NCI-H2196 treated with DMSO at 0.1 percent for 48 hours (cell line): ENCODE measurements around the gene TIMP3.
"Not testable (repeated sequence)": the region's sequence is repeated elsewhere in the genome, so short reads cannot be mapped to it uniquely, and the experiment has no call there.

Source experiments
- DNase-seq: peaks from one replicate; lab custom pipeline; 2025; ENCODE audit not compliant: unreplicated experiment; lab: John Stamatoyannopoulos, UW

Gene TIMP3

DNA sequence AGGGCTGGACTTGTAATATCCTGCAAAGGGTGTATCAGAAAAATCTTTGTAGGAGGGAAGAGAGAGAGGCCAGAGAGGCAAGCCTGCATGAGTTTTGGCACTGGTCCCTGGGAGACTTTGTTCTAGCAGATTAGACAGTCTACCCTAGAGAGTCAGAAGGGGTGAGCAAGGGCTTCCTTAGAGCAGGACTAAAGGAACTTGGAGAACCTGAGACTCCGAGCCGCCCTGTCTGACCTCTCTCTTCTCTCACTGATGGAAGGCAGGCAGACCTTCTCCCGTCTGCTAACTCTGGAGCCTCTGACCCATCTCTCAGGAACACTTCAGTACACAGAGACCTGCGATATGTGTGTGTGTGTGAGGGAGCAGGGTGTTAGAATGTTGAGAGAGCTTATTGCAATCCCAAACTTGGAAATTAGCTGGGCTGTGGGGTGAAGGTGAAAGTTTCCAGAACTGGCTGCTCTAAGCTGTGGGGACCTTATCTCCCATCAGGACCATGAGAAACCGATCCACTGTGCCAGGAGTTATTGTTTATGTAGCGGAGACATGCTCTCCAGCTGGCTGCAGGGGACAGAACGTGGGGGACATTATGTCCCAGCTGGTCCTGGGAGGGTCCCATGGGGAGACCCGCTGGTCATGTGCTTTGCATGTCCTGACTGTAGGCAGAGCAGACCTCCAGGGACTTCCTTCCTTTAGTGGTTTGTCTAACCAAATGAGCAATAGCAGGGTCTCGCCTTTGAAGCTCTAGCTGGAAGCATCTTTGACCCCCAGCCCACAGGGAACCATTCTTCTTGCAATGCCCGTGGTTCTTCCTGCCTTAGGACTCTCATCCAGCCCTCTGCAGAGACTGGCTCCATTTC, 51.1 kb downstream of the TIMP3 start:
- DNase-seq, result no peak

DNA sequence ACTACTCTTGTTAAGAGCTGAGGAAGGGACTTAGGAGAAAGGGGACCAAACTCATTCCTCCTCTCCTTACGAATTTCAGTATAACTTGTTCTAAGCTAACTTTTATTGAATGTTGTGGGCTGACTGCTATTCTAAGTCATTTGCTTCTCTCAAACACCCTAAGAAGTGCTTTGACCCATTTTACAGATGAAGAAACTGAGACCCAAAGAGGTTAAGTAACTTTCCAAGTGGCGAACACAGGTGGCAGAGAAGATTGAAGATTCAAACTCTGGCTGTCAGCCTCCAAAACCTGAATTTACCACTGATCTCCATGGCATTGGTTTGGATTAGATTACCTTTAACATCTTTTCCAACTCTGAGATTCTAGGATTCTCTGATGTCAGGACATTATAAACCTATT, 52.2 kb downstream of the TIMP3 start:
- no peak for DNase-seq

DNA sequence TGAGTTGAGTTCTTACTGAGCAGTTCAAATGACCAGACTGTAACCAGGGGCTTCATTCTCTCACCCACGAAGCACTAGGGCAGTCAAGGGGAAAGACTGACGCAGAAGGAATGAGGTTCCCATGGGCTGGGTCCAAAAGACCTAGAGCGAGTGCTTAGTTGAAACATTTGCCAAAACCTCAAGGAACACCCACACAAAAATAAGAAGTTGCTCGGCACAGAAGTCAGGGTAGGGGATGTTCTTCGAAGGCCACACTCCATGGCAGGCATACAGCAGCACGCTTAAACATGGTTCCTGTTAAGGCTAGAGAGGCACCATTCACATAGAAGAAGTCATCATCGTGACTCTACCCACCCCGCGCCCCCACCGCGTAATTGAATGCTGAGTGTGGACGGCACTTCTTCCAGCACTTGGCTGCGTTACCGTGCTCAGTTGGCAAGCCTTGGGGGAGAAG, 52.9 kb downstream of the TIMP3 start:
- no peak for DNase-seq

DNA sequence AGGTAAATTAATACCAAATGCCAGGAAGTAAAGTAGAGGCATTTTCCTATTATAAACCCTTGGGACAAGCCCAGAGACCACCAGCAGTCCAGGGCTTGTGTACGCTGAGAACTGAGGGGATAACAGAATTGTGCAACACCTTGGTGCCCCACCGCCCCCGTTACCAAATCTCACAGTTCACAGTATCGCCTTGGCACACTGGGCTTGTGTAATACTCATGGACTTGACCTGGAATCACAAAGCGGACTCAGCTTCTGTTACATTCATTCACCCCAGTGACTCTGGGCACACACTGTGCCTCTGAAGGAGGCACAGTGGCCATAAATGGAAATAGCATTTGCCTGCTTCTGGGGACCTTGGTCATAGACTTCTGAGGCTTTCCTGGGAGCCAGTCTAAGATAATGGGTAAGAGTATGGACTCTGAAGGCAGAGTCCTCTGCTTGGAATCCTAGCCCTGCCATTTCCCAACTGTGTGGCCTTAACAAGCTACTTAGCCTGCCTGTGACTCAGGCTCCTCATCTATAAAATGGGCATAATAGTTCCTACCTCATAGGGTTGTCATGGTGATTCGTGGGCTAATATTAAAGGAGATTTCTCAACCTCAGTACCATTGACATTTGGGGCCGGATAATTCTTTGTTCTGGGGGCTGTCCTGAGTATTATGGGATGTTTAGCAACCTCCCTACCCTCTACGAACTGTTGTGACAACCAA, 53.7 kb downstream of the TIMP3 start:
- no peak for DNase-seq

DNA sequence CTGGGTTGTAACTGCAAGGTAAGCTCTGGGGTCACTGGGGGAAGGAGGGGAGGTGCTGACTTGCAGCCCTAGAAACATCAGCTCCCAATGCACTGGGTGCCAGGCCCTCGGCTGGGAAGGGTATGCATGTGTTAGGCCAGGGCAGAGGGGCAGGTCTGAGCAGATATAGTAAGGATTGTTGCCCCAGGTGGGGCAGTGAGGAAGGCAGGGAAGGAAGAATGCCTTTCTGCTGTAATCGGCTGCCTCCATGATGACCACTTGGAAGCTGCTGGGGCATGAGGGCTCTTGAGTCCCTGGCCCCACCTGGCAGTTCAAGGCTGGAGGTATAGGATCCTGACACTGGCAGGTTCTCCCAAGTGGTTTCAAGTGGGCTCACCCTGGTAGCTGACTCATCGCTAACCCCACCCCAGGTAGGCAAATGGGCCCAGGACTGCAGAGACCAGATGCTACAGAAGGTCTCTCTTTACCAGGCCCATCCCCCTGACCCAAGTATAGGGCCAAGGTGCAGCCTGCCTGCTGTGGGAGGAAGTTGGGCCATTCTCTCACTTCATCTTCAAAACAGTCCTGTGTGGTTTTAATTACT, 56.7 kb downstream of the TIMP3 start:
- no peak for DNase-seq

DNA sequence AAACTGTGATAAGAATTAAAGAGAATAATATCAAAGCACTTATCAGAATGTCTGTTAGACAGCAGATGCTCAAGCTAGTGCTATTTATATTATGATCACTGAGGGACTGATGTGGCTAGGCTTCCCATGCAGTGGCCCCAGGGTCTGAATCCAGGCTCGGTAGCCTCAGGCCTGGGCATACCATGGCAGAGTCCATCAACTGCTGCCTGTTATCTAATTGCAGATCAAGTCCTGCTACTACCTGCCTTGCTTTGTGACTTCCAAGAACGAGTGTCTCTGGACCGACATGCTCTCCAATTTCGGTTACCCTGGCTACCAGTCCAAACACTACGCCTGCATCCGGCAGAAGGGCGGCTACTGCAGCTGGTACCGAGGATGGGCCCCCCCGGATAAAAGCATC, 57.5 kb downstream of the TIMP3 start:
- DNase-seq, result no peak

DNA sequence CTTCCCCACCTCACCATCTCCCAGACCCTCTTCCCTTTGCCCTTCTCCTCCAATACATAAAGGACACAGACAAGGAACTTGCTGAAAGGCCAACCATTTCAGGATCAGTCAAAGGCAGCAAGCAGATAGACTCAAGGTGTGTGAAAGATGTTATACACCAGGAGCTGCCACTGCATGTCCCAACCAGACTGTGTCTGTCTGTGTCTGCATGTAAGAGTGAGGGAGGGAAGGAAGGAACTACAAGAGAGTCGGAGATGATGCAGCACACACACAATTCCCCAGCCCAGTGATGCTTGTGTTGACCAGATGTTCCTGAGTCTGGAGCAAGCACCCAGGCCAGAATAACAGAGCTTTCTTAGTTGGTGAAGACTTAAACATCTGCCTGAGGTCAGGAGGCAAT, 58.2 kb downstream of the TIMP3 start:
- DNase-seq, result no peak

DNA sequence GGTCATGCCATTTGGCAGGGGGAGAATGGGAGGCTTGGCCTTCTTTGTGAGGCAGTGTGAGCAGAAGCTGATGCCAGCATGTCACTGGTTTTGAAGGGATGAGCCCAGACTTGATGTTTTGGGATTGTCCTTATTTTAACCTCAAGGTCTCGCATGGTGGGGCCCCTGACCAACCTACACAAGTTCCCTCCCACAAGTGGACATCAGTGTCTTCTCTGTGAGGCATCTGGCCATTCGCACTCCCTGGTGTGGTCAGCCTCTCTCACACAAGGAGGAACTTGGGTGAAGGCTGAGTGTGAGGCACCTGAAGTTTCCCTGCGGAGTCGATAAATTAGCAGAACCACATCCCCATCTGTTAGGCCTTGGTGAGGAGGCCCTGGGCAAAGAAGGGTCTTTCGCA, 59.8 kb downstream of the TIMP3 start:
- DNase-seq, result no peak

DNA sequence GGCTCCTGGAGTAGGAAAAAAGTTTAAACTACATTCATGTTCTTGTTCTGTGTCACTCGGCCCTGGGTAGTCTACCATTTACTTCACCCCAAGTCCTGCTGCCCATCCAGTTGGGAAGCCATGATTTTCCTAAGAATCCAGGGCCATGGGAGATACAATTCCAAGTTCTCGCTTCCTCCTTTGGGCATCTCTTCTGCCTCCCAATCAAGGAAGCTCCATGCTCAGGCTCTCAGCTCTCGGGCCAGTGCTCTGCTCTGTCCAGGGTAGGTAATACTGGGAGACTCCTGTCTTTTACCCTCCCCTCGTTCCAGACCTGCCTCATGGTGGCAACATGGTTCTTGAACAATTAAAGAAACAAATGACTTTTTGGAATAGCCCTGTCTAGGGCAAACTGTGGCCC, 60.6 kb downstream of the TIMP3 start:
- no peak for DNase-seq

DNA sequence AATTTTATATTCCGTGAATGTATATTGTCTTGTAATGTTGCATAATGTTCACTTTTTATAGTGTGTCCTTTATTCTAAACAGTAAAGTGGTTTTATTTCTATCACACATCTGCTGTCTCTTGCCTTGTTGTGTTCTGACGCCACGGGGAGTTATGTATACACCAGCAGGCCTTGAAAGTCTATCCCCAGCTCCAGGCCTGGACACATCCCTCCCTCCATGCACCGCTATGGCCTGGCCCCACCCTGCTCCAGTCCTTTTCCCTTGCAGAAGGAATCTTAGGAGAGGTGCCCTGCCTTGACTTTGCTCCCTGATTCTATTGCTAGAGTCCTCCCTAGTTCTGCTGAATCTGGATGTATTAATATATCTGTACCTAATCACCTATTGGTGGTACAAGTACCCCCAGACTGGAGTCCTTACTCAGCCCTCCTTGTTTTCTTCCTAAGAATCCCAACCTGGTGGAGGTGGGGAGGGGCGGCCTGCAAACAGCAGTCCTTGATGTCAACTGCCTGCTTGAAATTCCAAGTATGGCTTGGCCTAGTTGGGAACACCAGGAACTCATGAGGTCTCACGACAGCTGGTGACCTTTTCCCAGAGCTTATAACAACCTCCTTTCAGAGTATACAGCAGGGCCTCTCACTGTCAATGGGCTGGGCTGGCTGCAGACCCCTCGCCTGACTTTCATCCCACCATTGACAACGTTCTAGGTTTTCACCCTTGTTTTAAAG, 61.6 kb downstream of the TIMP3 start:
- DNase-seq, result no peak

DNA sequence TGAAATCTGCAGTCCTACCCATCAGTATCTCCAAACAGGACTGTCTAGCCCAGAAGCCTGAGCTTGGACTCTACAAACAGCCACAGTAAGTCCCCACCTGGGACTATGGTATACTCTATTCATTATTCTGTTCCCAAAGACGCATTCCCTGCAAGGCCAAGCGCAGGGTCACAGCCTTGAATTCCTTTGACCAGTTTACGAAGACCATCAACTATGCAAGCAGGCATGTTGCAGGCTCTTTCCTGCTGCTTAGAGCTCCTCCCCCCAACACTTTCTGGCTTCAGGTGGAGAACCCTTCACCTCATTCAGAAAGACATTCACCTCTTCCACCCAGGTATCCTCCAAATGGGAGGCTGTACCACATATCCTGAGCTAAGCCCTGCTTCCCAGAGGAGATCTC, 62.5 kb downstream of the TIMP3 start:
- DNase-seq, result no peak

DNA sequence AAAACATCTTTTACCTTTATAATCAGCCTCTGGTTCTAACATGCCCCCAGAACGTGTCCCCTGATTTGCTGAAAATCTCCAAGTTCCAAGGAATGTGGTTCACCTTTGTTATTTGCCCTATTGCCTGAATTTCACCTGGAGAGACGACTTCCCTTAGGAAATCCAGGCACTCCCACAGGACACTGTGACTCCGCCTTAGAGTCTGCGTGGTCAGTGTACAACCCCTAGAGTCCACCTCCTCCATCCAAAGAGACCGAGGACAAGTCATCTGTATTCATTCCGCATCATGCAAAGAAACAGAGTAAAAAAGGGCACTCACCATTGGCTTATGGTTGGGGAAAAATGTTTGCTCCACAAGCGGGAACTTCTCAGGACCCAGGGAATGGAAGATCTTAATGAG, 63.1 kb downstream of the TIMP3 start:
- DNase-seq, result no peak

DNA sequence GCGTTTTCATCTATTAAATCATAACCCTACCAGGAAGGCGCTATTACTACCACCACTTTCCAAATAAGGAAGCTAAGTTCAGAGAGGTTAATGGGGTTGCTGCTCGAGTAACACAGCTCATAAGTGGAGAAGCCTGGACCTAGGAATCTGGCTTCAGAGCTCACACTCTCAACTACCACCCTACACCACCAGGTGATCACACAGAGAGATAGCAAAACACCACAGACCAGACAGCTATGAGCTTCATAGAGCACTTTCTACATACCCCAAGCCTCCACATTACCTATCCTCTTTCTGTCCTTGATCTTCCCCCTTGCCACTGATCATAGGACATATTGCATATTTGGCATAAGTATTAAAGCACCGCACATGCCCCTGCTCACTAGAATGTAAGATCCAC, 65.4 kb downstream of the TIMP3 start:
- no peak for DNase-seq

DNA sequence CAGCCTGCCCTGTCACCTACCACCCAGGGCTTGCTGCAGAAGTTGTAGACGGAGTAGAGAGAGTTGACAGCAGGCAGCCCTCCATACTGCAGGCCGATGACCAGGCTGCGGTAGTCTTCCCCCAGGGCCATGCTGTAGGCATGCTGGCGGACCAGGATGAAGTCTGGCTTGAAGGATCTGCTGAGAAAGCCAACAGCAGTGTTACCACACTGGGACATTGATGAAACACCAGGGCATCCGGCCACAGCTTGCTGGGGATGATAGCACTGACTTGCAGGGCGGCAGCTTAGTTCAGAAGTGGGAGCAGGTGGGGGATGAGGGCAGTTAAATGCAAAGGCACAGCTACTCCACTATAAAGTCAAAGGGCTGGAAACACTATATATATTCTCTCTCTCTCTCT, 67.4 kb downstream of the TIMP3 start:
- no peak for DNase-seq

DNA sequence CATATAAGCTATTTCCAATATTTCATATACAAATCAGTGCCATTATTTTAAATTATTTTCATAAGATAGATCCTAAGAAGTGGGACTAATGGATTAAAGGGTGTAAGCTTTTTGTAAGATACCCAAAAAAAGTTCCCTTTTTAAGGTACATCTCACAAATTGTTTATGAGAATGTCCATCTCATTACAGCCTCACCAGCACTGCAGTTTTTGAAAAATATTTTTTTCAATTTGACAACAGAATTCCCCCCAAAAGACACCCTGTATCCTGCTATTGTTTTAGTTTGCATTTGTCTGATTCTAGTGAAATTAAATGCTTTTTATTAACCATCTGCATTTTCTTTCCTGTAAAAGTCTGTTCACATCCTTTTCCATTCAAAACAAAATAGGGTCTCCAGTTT, 69.0 kb downstream of the TIMP3 start:
- no peak for DNase-seq

DNA sequence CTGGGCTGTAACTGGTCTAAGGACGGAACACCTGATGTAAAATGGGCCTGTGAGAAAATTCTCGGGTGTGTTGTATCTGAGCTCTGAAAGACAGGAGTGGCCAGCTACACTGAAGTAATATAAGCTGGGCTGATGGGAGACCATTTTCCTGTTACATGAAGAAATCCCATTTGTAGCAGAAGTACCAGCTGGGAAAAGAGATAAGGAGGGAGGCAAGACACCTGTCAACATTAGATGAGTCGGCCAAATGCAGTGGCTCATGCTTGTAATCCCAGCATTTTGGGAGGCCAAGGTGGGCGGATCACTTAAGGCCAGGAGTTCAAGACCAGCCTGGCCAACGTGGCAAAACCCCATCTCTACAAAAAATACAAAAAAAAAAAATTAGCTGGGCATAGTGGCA, 72.1 kb downstream of the TIMP3 start:
- not testable (repeated sequence) for DNase-seq

DNA sequence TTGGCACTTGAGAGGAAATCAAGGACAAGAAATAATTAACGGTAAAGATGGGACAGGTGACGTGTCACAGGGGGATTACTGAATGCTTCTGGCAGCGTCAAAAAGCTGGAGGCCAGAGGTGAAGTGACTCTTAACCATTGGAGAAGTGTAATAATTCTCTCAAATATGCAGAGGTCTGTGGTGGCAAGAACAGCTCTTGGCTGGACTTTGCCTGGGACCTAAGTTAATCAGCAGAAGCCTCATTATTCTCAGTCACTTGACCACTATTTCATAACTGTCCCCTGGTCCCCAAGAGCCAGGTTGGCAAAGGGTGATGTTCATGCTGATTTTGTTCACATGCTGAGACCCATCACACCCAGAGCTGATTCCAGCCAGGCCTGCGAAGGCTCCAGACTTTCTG, 72.9 kb downstream of the TIMP3 start:
- no peak for DNase-seq

DNA sequence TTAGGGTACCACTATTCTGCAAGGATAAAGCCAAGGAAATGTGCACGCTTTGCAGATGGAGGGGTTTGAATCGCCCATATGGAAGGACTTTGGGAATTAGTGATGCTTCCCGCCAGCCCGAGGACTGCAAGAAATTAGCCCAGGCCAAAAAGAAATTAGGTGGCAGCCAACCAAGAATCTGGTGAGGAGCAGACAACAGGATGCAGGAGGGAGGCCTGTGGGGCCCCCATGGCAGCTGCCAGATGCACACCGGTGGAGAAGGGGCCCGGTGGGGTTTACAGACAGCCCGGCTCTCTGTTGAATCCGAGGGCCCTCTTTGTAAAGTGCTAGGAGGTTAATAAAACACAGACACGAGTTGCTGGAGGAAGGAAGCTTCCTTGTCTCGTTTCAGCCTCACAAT, 73.5 kb downstream of the TIMP3 start:
- DNase-seq, result no peak

DNA sequence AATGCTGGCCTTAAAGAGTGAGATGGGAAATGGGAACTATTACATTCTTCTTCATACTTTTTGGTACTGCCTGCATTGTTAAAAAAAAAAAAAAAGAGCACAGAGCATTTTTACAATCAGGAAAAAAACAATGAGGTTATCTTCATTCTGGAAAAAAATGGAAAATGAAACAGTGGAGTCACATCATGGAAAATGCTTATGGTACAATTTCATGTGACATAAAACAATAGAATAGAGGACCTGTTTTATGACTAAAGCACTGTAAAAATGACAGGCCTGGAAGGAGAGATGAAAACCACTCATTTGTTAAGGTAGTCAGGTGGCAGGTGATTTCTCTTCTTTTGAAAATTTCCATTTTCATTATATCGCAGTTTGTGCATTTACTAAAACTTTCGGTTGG, 75.0 kb downstream of the TIMP3 start:
- DNase-seq, result no peak

DNA sequence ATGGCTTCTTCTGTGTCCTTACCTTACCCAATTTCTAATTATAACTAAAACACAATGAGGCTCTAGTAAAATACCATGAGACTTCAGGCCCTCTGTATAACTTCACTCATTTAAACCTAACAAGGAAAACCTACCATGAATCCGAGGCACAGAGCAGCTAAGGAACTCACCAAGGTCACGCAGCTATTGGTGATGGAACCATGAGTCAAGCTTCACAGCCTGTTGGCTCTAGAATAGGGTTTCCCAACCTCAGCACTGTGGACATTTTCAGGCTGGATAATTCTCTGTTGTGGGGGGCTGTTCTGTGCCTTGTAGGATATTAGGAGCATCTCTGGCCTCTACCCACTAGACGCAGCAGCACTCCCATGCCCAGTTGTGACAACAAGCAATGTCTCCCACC, 75.7 kb downstream of the TIMP3 start:
- DNase-seq, result no peak

DNA sequence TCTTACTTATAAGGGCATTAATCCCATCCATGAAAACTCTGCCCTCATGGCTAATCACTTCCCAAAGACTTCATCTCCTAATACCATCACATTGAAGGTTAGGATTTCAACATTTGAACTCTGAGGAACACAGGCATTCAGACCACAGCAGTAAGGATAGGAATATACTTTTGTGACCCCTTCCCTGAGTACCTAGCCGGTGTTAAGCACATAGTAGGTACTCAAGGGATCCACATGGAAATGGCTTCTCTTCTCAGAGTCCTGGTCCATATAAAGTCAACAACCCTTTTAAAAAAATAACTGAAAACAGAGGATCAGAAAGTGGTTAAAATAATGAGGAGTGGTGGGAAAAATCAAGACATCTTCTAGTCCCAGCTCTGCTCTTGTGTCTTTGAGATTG, 78.0 kb downstream of the TIMP3 start:
- no peak for DNase-seq

DNA sequence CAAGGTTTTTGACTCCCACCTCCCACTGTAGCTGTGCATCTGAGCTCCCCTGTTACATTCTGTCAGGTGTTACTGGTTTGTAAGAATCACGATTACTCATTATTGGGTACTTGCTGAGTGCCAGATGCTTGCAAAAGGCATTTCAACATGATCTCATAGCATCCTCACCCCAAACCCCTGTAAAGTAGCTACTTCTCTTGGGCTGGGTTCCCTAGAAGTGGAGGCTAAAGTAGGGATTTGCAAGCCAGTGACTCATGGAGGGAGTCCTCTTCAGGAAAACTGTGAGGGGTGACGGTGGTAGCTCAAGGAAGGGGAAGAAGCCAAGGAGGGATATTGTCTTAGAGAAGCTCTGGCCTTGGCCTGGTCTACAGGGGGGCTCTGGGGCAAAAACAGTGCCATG, 78.6 kb downstream of the TIMP3 start:
- DNase-seq, result no peak
